K562 (cell line): ENCODE results near the gene ZNF487. TPM values are rescaled to one million over a fixed set of nuclear protein-coding genes. Genes with fewer than 3 reads are reported as not detected.
A peak's percentile ranks its signal among the peaks of the same experiment; 100 is the strongest.

Experiments
- BRD4 ChIP-seq: fragments of 200-600 bp; sonication (generic); IDR thresholded peaks from 2 replicates; pipeline ENCODE4 v1.6.1; 2017; ENCODE audit warnings: inconsistent platforms
- CREB1 ChIP-seq, 2 experiments: sonication (generic) in 1 of 2; formaldehyde crosslinking in 1 of 2; IDR thresholded peaks; 2 replicates each; pipeline versions ENCODE4 v1.6.1 to v1.8.0; 2012 to 2022; ENCODE audit warnings: inconsistent platforms in 1 of 2, mild to moderate bottlenecking in 1 of 2, missing genetic modification reagents in 1 of 2, moderate library complexity in 1 of 2
- CREBBP ChIP-seq: IDR thresholded peaks from one replicate; pipeline ENCODE4 v1.6.1; 2012; ENCODE audit warnings: low read depth, mild to moderate bottlenecking, control low read depth, inconsistent platforms, low read length
- DDX20 ChIP-seq: fragments of 450-650 bp; IDR thresholded peaks from 2 replicates; pipeline ENCODE4 v1.6.1; 2016; ENCODE audit warnings: missing genetic modification characterization, low read depth, mild to moderate bottlenecking, missing compliant biosample characterization, moderate library complexity
- FOXJ2 ChIP-seq: fragments of 200-800 bp; sonication (Bioruptor generic); IDR thresholded peaks from 2 replicates; pipeline ENCODE4 v1.6.1; 2016; ENCODE audit warnings: missing genetic modification characterization, missing compliant biosample characterization
- HMG20A ChIP-seq: fragments of 450-650 bp; formaldehyde crosslinking; conservative IDR thresholded peaks from 2 replicates; pipeline ENCODE4 v1.4.0; 2020; ENCODE audit warnings: mild to moderate bottlenecking, mixed read lengths
- KAT2B ChIP-seq: IDR thresholded peaks from one replicate; pipeline ENCODE4 v1.6.1; 2012; ENCODE audit warnings: low read depth, mild to moderate bottlenecking, control low read depth, inconsistent platforms, low read length, moderate library complexity
- KHSRP ChIP-seq: fragments of 450-650 bp; IDR thresholded peaks from 2 replicates; pipeline ENCODE4 v1.6.1; 2017
- MIER1 ChIP-seq: fragments of 450-650 bp; IDR thresholded peaks from 2 replicates; pipeline ENCODE4 v1.6.1; 2016; ENCODE audit warnings: antibody characterized with exemption, mild to moderate bottlenecking, low read depth
- MTA3 ChIP-seq: fragments of 450-650 bp; formaldehyde crosslinking; IDR thresholded peaks from 2 replicates; pipeline ENCODE4 v1.6.1; 2017; ENCODE audit warnings: mild to moderate bottlenecking, borderline replicate concordance
- MTF1 ChIP-seq: fragments of 250-450 bp; sonication (Bioruptor Pico); IDR thresholded peaks from 2 replicates; pipeline ENCODE4 v1.9.0; 2021; ENCODE audit warnings: moderate library complexity, mild to moderate bottlenecking, inconsistent platforms, borderline replicate concordance
- NFIX ChIP-seq: fragments of 250-450 bp; sonication (Bioruptor Pico); IDR thresholded peaks from 2 replicates; pipeline ENCODE4 v1.4.0; 2020; ENCODE audit warnings: low read depth, mild to moderate bottlenecking, moderate library complexity
- POLR3A ChIP-seq: IDR thresholded peaks from 2 replicates; pipeline ENCODE4 v1.6.1; 2011; ENCODE audit warnings: borderline replicate concordance, mild to moderate bottlenecking, moderate library complexity; ENCODE audit not compliant: insufficient read length, insufficient read depth; ENCODE audit errors: extremely low read depth
- TAF1 ChIP-seq: IDR thresholded peaks from 2 replicates; pipeline ENCODE4 v1.6.1; 2011; ENCODE audit warnings: mild to moderate bottlenecking, low read length, moderate library complexity; ENCODE audit not compliant: insufficient read depth, control insufficient read depth, severe bottlenecking; ENCODE audit errors: extremely low read depth
- ZBTB17 ChIP-seq: fragments of 450-650 bp; formaldehyde crosslinking; IDR thresholded peaks from 2 replicates; pipeline ENCODE4 v1.4.0; 2020; ENCODE audit warnings: mild to moderate bottlenecking
- ZKSCAN8 ChIP-seq: fragments of 200-800 bp; sonication (Bioruptor generic); IDR thresholded peaks from 2 replicates; pipeline ENCODE4 v1.6.1; 2016; ENCODE audit warnings: missing genetic modification characterization, missing compliant biosample characterization
- ZNF445 ChIP-seq: fragments of 250-450 bp; sonication (Bioruptor Pico); IDR thresholded peaks from 2 replicates; pipeline ENCODE4 v1.4.0; 2020; ENCODE audit warnings: low read depth, mild to moderate bottlenecking, moderate library complexity
- ZNF561 ChIP-seq: fragments of 450-650 bp; formaldehyde crosslinking; conservative IDR thresholded peaks from 2 replicates; pipeline ENCODE4 v1.4.0; 2020; ENCODE audit warnings: mild to moderate bottlenecking, moderate library complexity
- ZNF584 ChIP-seq: fragments of 200-800 bp; sonication (Bioruptor generic); IDR thresholded peaks from 2 replicates; pipeline ENCODE4 v1.6.1; 2016; ENCODE audit warnings: low read depth, mild to moderate bottlenecking, missing genetic modification characterization, missing compliant biosample characterization
- ZSCAN32 ChIP-seq: fragments of 450-650 bp; formaldehyde crosslinking; IDR thresholded peaks from 2 replicates; pipeline ENCODE4 v1.4.0; 2020; ENCODE audit warnings: mild to moderate bottlenecking, moderate library complexity
- polyA plus RNA-seq, 8 experiments: library from polyadenylated mRNA; depleted of rRNA in 4 of 8; stranded (reverse) in 5 of 8; unstranded in 3 of 8; fragments of >200 nt; fragmentation: Nextera tagmentation in 2 of 8; fragmentation: Illumina TruSeq in 1 of 8; extraction: Ambion mirVana in 2 of 8; extraction: Trizol in 1 of 8; gene quantifications; 2 replicates each; pipeline versions ENCODE4 v1.2.1 to v1.2.3, GENCODE V29; 2011 to 2014; ENCODE audit warnings: inconsistent platforms in 1 of 8, missing spikeins in 1 of 8
- total RNA-seq, 7 experiments: library from RNA; depleted of rRNA in 6 of 7; stranded (reverse); fragments of >200 nt in 6 of 7; fragmentation: Illumina TruSeq in 2 of 7; extraction: Trizol in 2 of 7; gene quantifications; 2 replicates each; pipeline versions ENCODE4 v1.2.1 to v1.2.3, GENCODE V29; 2011 to 2021; ENCODE audit warnings: low replicate concordance in 1 of 7
- TF ChIP-seq, protein P1 (sequence below), 2 experiments: fragments of 200-800 bp in 1 of 2; sonication (Bioruptor generic) in 1 of 2; sonication (generic) in 1 of 2; formaldehyde crosslinking in 1 of 2; IDR thresholded peaks in 1 of 2; conservative IDR thresholded peaks in 1 of 2; 2 replicates each; pipeline versions ENCODE4 v1.5.0 to v1.6.1; 2016 to 2020; ENCODE audit warnings: missing compliant biosample characterization in 1 of 2, missing genetic modification characterization in 1 of 2, missing genetic modification reagents in 1 of 2
- TF ChIP-seq, protein P2 (sequence below), 2 experiments: IDR thresholded peaks; 2 replicates each; pipeline ENCODE4 v1.6.1; 2011; ENCODE audit warnings: borderline replicate concordance in 1 of 2, control low read depth in 1 of 2, low read depth in 1 of 2, low read length in 1 of 2, mild to moderate bottlenecking in 1 of 2, mixed read lengths in 1 of 2, moderate library complexity in 1 of 2; ENCODE audit not compliant: insufficient read depth in 1 of 2, insufficient read length in 1 of 2, poor library complexity in 1 of 2, severe bottlenecking in 1 of 2; ENCODE audit errors: extremely low read depth in 1 of 2

The ZNF487 gene
- total and polyA plus RNA-seq, 9 of the 15 experiments (the other 6 are each of a cell fraction or from before 2014, with no cell fraction given) = 1.9 to 6.5 (median 4.2) TPM

DNA sequence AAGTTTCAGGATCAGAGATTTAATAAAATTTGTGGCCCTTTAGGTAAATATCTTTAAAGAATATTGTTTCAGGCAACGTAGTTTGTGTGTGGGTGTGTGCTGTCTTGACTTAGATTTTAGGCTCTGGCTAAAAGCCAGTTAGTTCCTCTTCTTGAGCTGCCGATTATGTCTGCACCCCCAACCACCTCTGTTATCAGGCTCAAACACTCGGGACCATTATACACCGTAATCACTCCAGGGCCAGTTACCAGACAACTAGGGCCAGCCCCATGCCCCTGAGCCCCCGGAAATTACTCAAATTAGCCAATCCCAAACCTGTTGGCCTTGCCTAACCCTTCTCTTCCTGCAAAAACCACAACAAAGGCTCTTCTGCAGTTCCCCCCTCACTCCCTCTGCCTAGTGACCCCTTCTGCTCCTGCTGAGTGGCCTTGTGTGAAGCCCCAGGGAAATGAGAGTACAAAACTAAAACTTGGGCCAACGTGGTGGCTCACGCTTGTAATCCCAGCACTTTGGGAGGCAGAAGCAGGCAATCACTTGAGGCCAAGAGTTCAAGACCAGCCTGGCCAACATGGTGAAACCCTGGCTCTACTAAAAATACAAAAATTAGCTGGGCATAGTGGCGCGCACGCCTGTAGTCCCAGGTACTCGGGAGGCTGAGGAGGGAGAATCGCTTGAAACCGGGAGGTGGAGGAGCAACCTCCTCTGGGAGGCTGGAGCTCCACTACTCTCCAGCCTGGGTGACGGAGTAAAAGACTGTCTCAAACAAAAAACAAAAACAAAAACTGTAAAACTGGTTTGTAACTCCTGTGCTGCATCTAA lies 18.8 kb upstream of the ZNF487 start (continued):
- TF ChIP-seq ZBTB17 (CRISPR knock-in tag) = peak; percentile 92
- TF ChIP-seq BRD4 = no peak
- peak; percentile 85 for TF ChIP-seq ZNF445
- no peak for TF ChIP-seq KAT2B
- peak; percentile 66; the same call in 1 of the 2 replicates for TF ChIP-seq ZNF561 (CRISPR knock-in tag)
- TF ChIP-seq MTA3 = peak; percentile 95
- TF ChIP-seq MIER1 = no peak; the same call in 1 of the 2 replicates
- TF ChIP-seq, protein P1, sequence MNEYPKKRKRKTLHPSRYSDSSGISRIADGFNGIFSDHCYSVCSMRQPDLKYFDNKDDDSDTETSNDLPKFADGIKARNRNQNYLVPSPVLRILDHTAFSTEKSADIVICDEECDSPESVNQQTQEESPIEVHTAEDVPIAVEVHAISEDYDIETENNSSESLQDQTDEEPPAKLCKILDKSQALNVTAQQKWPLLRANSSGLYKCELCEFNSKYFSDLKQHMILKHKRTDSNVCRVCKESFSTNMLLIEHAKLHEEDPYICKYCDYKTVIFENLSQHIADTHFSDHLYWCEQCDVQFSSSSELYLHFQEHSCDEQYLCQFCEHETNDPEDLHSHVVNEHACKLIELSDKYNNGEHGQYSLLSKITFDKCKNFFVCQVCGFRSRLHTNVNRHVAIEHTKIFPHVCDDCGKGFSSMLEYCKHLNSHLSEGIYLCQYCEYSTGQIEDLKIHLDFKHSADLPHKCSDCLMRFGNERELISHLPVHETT (CRISPR knock-in tag; conservative IDR thresholded peaks at IDR 0.05 in 1 of 2, IDR thresholded peaks at IDR 0.05 in 1 of 2) = peak in 1 of 2 experiments; percentile 95; a peak in 2 of 4 replicates
- TF ChIP-seq MTF1 (CRISPR knock-in tag) = peak; percentile 80; the same call in 1 of the 2 replicates
- peak; percentile 61; the same call in 1 of the 2 replicates for TF ChIP-seq ZSCAN32 (CRISPR knock-in tag)
- TF ChIP-seq CREB1 (IDR thresholded peaks at IDR 0.05) = peak; percentile 77
- peak; percentile 54; the same call in 1 of the 2 replicates for TF ChIP-seq CREB1 (CRISPR knock-in tag; IDR thresholded peaks at IDR 0.05)
- TF ChIP-seq HMG20A (CRISPR knock-in tag) = peak; percentile 83
- peak; percentile 94 for TF ChIP-seq FOXJ2 (tag)
- TF ChIP-seq, protein P2, sequence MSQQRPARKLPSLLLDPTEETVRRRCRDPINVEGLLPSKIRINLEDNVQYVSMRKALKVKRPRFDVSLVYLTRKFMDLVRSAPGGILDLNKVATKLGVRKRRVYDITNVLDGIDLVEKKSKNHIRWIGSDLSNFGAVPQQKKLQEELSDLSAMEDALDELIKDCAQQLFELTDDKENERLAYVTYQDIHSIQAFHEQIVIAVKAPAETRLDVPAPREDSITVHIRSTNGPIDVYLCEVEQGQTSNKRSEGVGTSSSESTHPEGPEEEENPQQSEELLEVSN (IDR thresholded peaks at IDR 0.05; ENCODE audit: borderline replicate concordance in 1 of 2, extremely low read depth in 1 of 2, insufficient read depth in 1 of 2, insufficient read length in 1 of 2, low read depth in 1 of 2, low read length in 1 of 2, poor library complexity in 1 of 2, severe bottlenecking in 1 of 2) = peak in 1 of 2 experiments; percentile 30
- peak; percentile 95 for TF ChIP-seq ZNF584 (CRISPR knock-in tag)
- no peak for TF ChIP-seq CREBBP
- peak; percentile 93 for TF ChIP-seq KHSRP
- no peak for TF ChIP-seq POLR3A
- peak; percentile 52 for TF ChIP-seq TAF1
- peak; percentile 85 for TF ChIP-seq ZKSCAN8 (CRISPR knock-in tag)
- peak; percentile 33; the same call in 1 of the 2 replicates for TF ChIP-seq NFIX (CRISPR knock-in tag)
- TF ChIP-seq DDX20 = no peak; the same call in 1 of the 2 replicates
